SK-N-SH treated with all-trans-retinoic acid at 6 μM for 48 hours (cell line): ENCODE results near the gene EPHB6.

Source experiments
- ATAC-seq: fragments of 200-7000 bp; cut with Tn5 transposase; 3 replicates; pipeline ENCODE4 v1.9.1; 2020; ENCODE audit warnings: mild to moderate bottlenecking, moderate library complexity
- ARNTL ChIP-seq: fragments of 450-650 bp; formaldehyde crosslinking; IDR thresholded peaks from 2 replicates; pipeline ENCODE4 v1.5.0; 2020; ENCODE audit warnings: low read depth, mild to moderate bottlenecking, moderate library complexity, borderline replicate concordance
- CSRNP3 ChIP-seq: fragments of 250-450 bp; sonication (Bioruptor Pico); IDR thresholded peaks from 2 replicates; pipeline ENCODE4 v1.5.1; 2021; ENCODE audit warnings: mild to moderate bottlenecking, moderate library complexity
- ESRRG ChIP-seq: fragments of 250-450 bp; sonication (Bioruptor Pico); IDR thresholded peaks from 2 replicates; pipeline ENCODE4 v1.6.1; 2021; ENCODE audit warnings: mild to moderate bottlenecking
- ISL1 ChIP-seq: fragments of 250-450 bp; sonication (Bioruptor Pico); IDR thresholded peaks from 2 replicates; pipeline ENCODE4 v2.1.2; 2022; ENCODE audit warnings: mild to moderate bottlenecking, moderate library complexity
- PATZ1 ChIP-seq: fragments of 250-450 bp; sonication (Bioruptor Pico); IDR thresholded peaks from 2 replicates; pipeline ENCODE4 v1.8.0; 2020; ENCODE audit warnings: mild to moderate bottlenecking, moderate library complexity, borderline replicate concordance
- PPARA ChIP-seq: fragments of 250-450 bp; sonication (Bioruptor Pico); IDR thresholded peaks from 2 replicates; pipeline ENCODE4 v1.5.0; 2020; ENCODE audit warnings: mild to moderate bottlenecking, borderline replicate concordance
- SNAI2 ChIP-seq: fragments of 250-450 bp; sonication (Bioruptor Pico); IDR thresholded peaks from 2 replicates; pipeline ENCODE4 v1.5.0; 2020; ENCODE audit warnings: mild to moderate bottlenecking, moderate library complexity
- TCF4 ChIP-seq: fragments of 250-450 bp; sonication (Bioruptor Pico); IDR thresholded peaks from 2 replicates; pipeline ENCODE4 v1.8.0; 2021; ENCODE audit warnings: mild to moderate bottlenecking, moderate library complexity, borderline replicate concordance
- TOX ChIP-seq: fragments of 250-450 bp; sonication (Bioruptor Pico); IDR thresholded peaks from 2 replicates; pipeline ENCODE4 v1.8.0; 2021; ENCODE audit warnings: mild to moderate bottlenecking, moderate library complexity, borderline replicate concordance
- ZC3H10 ChIP-seq: fragments of 250-450 bp; sonication (Bioruptor Pico); IDR thresholded peaks from 2 replicates; pipeline ENCODE4 v1.5.1; 2021; ENCODE audit warnings: mild to moderate bottlenecking, moderate library complexity
- ZFP3 ChIP-seq: fragments of 250-450 bp; sonication (Bioruptor Pico); IDR thresholded peaks from 2 replicates; pipeline ENCODE4 v1.5.0; 2020; ENCODE audit warnings: mild to moderate bottlenecking, moderate library complexity
- ZFP30 ChIP-seq: fragments of 450-650 bp; formaldehyde crosslinking; IDR thresholded peaks from 2 replicates; pipeline ENCODE4 v1.5.0; 2022; ENCODE audit warnings: mild to moderate bottlenecking, moderate library complexity
- ZNF565 ChIP-seq: fragments of 450-650 bp; formaldehyde crosslinking; conservative IDR thresholded peaks from 2 replicates; pipeline ENCODE4 v1.5.0; 2020; ENCODE audit warnings: low read depth, mild to moderate bottlenecking, moderate library complexity
- ZNF8 ChIP-seq: fragments of 450-650 bp; formaldehyde crosslinking; IDR thresholded peaks from 2 replicates; pipeline ENCODE4 v1.5.0; 2020; ENCODE audit warnings: mild to moderate bottlenecking, moderate library complexity
- TF ChIP-seq, protein P1 (sequence below): fragments of 250-450 bp; sonication (Bioruptor Pico); IDR thresholded peaks from 2 replicates; pipeline ENCODE4 v1.5.1; 2020; ENCODE audit warnings: low read depth, mild to moderate bottlenecking, moderate library complexity

EPHB6 gene

GRCh38 chr7:142891490-142892082 is 36.7 kb downstream of the EPHB6 start:
- ATAC-seq: no peak
- TF ChIP-seq ZFP3 (CRISPR knock-in tag) (no peak), ZFP30 (CRISPR knock-in tag) (no peak), ARNTL (CRISPR knock-in tag) (no peak), TOX (CRISPR knock-in tag) (no peak), CSRNP3 (CRISPR knock-in tag) (no peak), TCF4 (CRISPR knock-in tag) (no peak), SNAI2 (CRISPR knock-in tag) (no peak), ISL1 (CRISPR knock-in tag) (no peak), ZNF565 (CRISPR knock-in tag) (no peak), PPARA (no peak)
- TF ChIP-seq, protein P1, sequence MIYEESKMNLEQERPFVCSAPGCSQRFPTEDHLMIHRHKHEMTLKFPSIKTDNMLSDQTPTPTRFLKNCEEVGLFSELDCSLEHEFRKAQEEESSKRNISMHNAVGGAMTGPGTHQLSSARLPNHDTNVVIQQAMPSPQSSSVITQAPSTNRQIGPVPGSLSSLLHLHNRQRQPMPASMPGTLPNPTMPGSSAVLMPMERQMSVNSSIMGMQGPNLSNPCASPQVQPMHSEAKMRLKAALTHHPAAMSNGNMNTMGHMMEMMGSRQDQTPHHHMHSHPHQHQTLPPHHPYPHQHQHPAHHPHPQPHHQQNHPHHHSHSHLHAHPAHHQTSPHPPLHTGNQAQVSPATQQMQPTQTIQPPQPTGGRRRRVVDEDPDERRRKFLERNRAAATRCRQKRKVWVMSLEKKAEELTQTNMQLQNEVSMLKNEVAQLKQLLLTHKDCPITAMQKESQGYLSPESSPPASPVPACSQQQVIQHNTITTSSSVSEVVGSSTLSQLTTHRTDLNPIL (CRISPR knock-in tag): no peak

DNA sequence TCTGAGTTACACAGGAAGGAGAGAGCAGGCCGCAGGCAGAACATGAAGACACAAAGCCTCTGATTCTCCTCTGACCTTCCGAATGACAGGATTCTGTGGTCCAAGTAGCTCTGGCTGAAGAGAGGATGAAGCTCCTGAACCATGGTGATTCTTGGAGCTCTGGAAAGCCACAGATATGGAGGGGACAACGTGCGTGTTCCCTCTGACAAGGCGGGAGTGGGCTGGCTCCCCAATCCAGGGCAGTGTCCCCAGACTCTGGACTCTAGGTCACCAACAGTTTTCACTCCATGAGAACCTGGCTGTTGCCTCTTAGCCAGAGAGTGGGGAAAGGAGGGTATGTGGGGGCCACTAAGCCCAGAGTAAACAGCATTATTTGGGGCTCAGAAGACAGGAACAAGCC is 38.1 kb downstream of the EPHB6 start:
- ATAC-seq: no peak
- no peak for TF ChIP-seq ISL1 (CRISPR knock-in tag)
- TF ChIP-seq, all 23 proteins: peak for 0

DNA sequence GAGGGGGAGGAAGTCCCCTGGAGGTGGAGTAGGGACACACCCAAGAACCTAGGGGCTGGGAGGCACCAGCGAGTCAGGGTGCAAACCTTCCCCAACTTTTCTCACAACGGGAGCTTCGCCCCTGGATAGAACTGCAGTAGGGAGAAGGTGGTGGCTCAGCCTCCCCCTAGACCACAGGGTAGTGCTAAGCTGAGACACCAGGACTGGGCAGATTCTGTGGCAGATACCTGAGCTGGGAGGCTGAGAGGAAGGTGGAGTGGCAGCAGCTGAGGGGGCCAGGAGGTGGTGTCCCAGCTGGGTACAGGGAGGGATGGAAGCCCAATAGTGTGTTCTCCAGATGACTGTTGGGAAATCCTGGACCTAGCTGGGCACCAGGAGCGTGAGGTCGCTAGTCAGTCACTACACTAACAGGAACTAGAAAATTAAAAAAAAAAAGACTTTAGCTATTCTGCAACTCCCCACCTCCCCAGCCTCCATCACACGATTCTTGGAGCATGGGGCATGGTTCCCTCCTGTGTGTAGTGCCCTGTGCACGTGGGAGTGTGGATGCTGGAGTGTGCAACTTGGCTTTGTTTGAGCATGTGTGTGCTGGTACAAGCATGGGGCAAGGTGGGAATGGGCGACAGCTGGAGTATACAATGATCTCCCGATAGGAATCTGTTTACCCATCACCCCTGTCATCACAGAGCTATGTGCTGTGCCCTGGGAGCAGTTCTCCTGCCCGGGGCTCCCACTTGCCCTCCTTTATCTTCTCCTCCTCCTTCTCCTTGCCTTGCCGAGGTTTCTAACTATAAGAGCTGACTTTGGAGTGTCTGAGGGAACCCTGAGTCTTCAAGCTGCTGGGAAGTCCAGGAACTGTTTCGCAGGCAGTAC is 39.5 kb downstream of the EPHB6 start:
- ATAC-seq: no peak

DNA sequence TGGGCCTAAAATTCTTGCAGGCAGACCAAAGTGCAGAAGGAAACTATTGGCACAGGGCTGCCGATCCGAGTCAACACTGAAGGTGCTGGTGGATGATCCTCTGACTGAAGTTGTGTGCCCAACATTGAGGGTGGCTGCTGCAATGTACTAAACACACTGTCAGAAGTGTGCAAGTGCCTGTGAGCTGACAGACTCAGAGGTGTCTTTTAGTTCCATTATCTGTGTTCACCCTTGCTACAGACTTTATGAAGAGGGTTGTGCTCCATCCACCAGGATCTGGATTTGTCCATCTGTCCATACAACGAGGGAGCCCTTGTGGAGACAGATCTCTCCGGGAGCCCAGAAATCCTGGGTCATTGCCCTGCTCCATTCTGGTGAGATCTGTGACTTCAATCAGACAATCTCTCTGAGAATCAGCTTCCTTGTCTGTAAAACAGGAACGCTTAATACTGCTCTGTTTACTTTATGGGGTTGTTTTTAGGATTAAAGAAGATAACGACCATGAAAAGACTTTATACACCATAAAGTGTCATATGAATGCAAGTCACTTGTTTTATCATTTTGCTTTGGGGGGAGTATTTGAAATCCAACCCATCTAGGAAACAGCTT is 40.2 kb downstream of the EPHB6 start:
- no peak for TF ChIP-seq CSRNP3 (CRISPR knock-in tag)
- ATAC-seq: no peak

More for the DNA sequence above, 39.5 kb downstream of the EPHB6 start:
- TF ChIP-seq TCF4 (CRISPR knock-in tag): no peak
- TF ChIP-seq ZC3H10 (CRISPR knock-in tag): no peak
- no peak for TF ChIP-seq CSRNP3 (CRISPR knock-in tag)
- no peak for TF ChIP-seq PATZ1 (CRISPR knock-in tag)
- no peak for TF ChIP-seq ESRRG
- no peak for TF ChIP-seq ZNF8 (CRISPR knock-in tag)
- no peak for TF ChIP-seq ISL1 (CRISPR knock-in tag)
- TF ChIP-seq PPARA: no peak
- TF ChIP-seq, all 23 proteins: peak for 0

DNA sequence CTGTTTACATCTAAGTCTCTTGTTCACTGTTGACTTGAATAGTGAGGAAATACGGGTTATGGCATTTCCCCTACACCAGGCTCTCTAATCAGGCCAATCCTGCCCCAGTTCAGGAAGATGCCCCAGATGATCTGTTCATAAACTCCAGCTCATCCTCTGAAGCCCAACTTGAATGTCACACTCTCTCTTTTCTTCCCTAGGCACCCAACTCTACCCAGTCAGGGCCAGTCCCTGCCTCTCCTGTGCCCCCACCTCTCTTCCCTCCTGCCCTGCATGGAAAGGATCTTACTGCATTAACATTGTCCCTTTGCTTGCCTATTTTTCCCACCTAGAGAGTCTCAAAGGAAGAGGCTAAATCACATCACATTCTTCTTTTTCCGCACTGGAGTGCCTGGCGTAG is 41.3 kb downstream of the EPHB6 start:
- no peak for ATAC-seq
- no peak for TF ChIP-seq TOX (CRISPR knock-in tag)
- no peak for TF ChIP-seq ZNF8 (CRISPR knock-in tag)
- no peak for TF ChIP-seq ZFP3 (CRISPR knock-in tag)
- TF ChIP-seq PPARA: no peak
- TF ChIP-seq, all 23 proteins: peak for 0
